K562 (cell line): Measurements from ENCODE around the gene TRIM65. TPM values are rescaled to one million over a fixed set of nuclear protein-coding genes. Genes with fewer than 3 reads are reported as not detected.

Source experiments
- CC2D1A ChIP-seq: fragments of 450-650 bp; IDR thresholded peaks from 2 replicates; pipeline ENCODE4 v1.6.1; 2017; ENCODE audit warnings: mild to moderate bottlenecking
- FOXA1 ChIP-seq: fragments of 450-650 bp; IDR thresholded peaks from 2 replicates; pipeline ENCODE4 v1.6.1; 2016; ENCODE audit warnings: mild to moderate bottlenecking, borderline replicate concordance
- GTF2A2 ChIP-seq: IDR thresholded peaks from 2 replicates; pipeline ENCODE4 v1.6.1; 2016; ENCODE audit warnings: mild to moderate bottlenecking, missing genetic modification characterization, missing compliant biosample characterization
- HNRNPK ChIP-seq: fragments of 200-400 bp; formaldehyde crosslinking; IDR thresholded peaks from one replicate; pipeline ENCODE4 v1.6.1; 2018; ENCODE audit warnings: mild to moderate bottlenecking, low read depth, low read length; ENCODE audit not compliant: poor library complexity, severe bottlenecking
- IRF1 ChIP-seq: sonication (generic); formaldehyde crosslinking; IDR thresholded peaks from 2 replicates; pipeline ENCODE4 v1.8.0; 2022; ENCODE audit warnings: missing genetic modification reagents, mild to moderate bottlenecking, borderline replicate concordance
- NFE2L1 ChIP-seq: fragments of 450-650 bp; IDR thresholded peaks from 2 replicates; pipeline ENCODE4 v1.6.1; 2016; ENCODE audit warnings: missing genetic modification characterization, low read depth, mild to moderate bottlenecking, missing compliant biosample characterization, moderate library complexity, borderline replicate concordance
- RB1 ChIP-seq: fragments of 450-650 bp; IDR thresholded peaks from 2 replicates; pipeline ENCODE4 v1.6.1; 2017; ENCODE audit warnings: low read depth, mild to moderate bottlenecking
- SMAD1 ChIP-seq: fragments of 150-350 bp; IDR thresholded peaks from 2 replicates; pipeline ENCODE4 v1.6.1; 2014; ENCODE audit warnings: low read length, low read depth; ENCODE audit not compliant: partially characterized antibody
- STAT5B ChIP-seq: fragments of 250-450 bp; sonication (Bioruptor Pico); IDR thresholded peaks from 2 replicates; pipeline ENCODE4 v1.8.0; 2021; ENCODE audit warnings: mild to moderate bottlenecking, inconsistent platforms
- THRAP3 ChIP-seq: fragments of 450-650 bp; IDR thresholded peaks from 2 replicates; pipeline ENCODE4 v1.6.1; 2016; ENCODE audit warnings: mild to moderate bottlenecking, inconsistent platforms, borderline replicate concordance
- U2AF1 ChIP-seq: fragments of 200-400 bp; formaldehyde crosslinking; optimal IDR thresholded peaks from 2 replicates; pipeline ENCODE3; 2017; ENCODE audit warnings: mild to moderate bottlenecking, low read depth, low read length, moderate library complexity
- VEZF1 ChIP-seq: fragments of 200-800 bp; sonication (Bioruptor generic); IDR thresholded peaks from 2 replicates; pipeline ENCODE4 v1.6.1; 2017; ENCODE audit warnings: missing genetic modification characterization, missing compliant biosample characterization
- ZC3H4 ChIP-seq: sonication (generic); formaldehyde crosslinking; IDR thresholded peaks from 2 replicates; pipeline ENCODE4 v1.9.0; 2021; ENCODE audit warnings: missing genetic modification reagents, borderline replicate concordance
- ZFP30 ChIP-seq: fragments of 250-450 bp; sonication (Bioruptor Pico); IDR thresholded peaks from 2 replicates; pipeline ENCODE4 v1.8.0; 2022; ENCODE audit warnings: moderate library complexity, mild to moderate bottlenecking, inconsistent platforms, borderline replicate concordance
- ZNF124 ChIP-seq: sonication (generic); formaldehyde crosslinking; IDR thresholded peaks from 2 replicates; pipeline ENCODE4 v1.8.1; 2022; ENCODE audit warnings: missing genetic modification reagents
- ZNF507 ChIP-seq: conservative IDR thresholded peaks from 2 replicates; pipeline ENCODE4 v1.6.1; 2017; ENCODE audit warnings: missing genetic modification characterization, missing compliant biosample characterization
- ZNF780A ChIP-seq: fragments of 250-450 bp; sonication (Bioruptor Pico); IDR thresholded peaks from 2 replicates; pipeline ENCODE4 v1.5.0; 2021; ENCODE audit warnings: mild to moderate bottlenecking
- polyA plus RNA-seq, 8 experiments: library from polyadenylated mRNA; depleted of rRNA in 4 of 8; stranded (reverse) in 5 of 8; unstranded in 3 of 8; fragments of >200 nt; fragmentation: Nextera tagmentation in 2 of 8; fragmentation: Illumina TruSeq in 1 of 8; extraction: Ambion mirVana in 2 of 8; extraction: Trizol in 1 of 8; gene quantifications; 2 replicates each; pipeline versions ENCODE4 v1.2.1 to v1.2.3, GENCODE V29; 2011 to 2014; ENCODE audit warnings: inconsistent platforms in 1 of 8, missing spikeins in 1 of 8
- total RNA-seq, 7 experiments: library from RNA; depleted of rRNA in 6 of 7; stranded (reverse); fragments of >200 nt in 6 of 7; fragmentation: Illumina TruSeq in 2 of 7; extraction: Trizol in 2 of 7; gene quantifications; 2 replicates each; pipeline versions ENCODE4 v1.2.1 to v1.2.3, GENCODE V29; 2011 to 2021; ENCODE audit warnings: low replicate concordance in 1 of 7
- TF ChIP-seq, protein P1 (sequence below): sonication (generic); formaldehyde crosslinking; IDR thresholded peaks from 2 replicates; pipeline ENCODE4 v1.8.1; 2023; ENCODE audit warnings: missing genetic modification reagents, mild to moderate bottlenecking, borderline replicate concordance
- TF ChIP-seq, protein P2 (sequence below), 3 experiments: IDR thresholded peaks in 2 of 3; conservative IDR thresholded peaks in 1 of 3; 2 replicates each; pipeline ENCODE4 v1.5.1; 2011 to 2012; ENCODE audit warnings: low read length in 3 of 3, mild to moderate bottlenecking in 3 of 3, control low read depth in 2 of 3, improper control_type of control experiment in 1 of 3, inconsistent platforms in 1 of 3, low read depth in 1 of 3, mixed read lengths in 1 of 3, moderate library complexity in 1 of 3; ENCODE audit not compliant: insufficient read depth in 2 of 3

The TRIM65 gene
- total and polyA plus RNA-seq, 9 of the 15 experiments (the other 6 are each of a cell fraction or from before 2014, with no cell fraction given), result 2.8 to 45.7 (median 22.9) TPM

GRCh38 chr17:75896415-75897159 lies at the start of gene TRIM65 (continued):
- TF ChIP-seq ZNF507 (tag) (no peak), NFE2L1 (tag) (no peak), IRF1 (CRISPR knock-in tag) (no peak), ZNF124 (CRISPR knock-in tag) (no peak), FOXA1 (no peak), CC2D1A (no peak), RB1 (peak; percentile 89), STAT5B (CRISPR knock-in tag) (no peak), VEZF1 (CRISPR knock-in tag) (peak; percentile 87), ZC3H4 (CRISPR knock-in tag) (no peak), ZNF780A (CRISPR knock-in tag) (no peak), U2AF1 (peak; percentile 50), ZFP30 (CRISPR knock-in tag) (no peak), THRAP3 (no peak), HNRNPK (no peak), SMAD1 (no peak), GTF2A2 (tag) (no peak)
- TF ChIP-seq, protein P1, sequence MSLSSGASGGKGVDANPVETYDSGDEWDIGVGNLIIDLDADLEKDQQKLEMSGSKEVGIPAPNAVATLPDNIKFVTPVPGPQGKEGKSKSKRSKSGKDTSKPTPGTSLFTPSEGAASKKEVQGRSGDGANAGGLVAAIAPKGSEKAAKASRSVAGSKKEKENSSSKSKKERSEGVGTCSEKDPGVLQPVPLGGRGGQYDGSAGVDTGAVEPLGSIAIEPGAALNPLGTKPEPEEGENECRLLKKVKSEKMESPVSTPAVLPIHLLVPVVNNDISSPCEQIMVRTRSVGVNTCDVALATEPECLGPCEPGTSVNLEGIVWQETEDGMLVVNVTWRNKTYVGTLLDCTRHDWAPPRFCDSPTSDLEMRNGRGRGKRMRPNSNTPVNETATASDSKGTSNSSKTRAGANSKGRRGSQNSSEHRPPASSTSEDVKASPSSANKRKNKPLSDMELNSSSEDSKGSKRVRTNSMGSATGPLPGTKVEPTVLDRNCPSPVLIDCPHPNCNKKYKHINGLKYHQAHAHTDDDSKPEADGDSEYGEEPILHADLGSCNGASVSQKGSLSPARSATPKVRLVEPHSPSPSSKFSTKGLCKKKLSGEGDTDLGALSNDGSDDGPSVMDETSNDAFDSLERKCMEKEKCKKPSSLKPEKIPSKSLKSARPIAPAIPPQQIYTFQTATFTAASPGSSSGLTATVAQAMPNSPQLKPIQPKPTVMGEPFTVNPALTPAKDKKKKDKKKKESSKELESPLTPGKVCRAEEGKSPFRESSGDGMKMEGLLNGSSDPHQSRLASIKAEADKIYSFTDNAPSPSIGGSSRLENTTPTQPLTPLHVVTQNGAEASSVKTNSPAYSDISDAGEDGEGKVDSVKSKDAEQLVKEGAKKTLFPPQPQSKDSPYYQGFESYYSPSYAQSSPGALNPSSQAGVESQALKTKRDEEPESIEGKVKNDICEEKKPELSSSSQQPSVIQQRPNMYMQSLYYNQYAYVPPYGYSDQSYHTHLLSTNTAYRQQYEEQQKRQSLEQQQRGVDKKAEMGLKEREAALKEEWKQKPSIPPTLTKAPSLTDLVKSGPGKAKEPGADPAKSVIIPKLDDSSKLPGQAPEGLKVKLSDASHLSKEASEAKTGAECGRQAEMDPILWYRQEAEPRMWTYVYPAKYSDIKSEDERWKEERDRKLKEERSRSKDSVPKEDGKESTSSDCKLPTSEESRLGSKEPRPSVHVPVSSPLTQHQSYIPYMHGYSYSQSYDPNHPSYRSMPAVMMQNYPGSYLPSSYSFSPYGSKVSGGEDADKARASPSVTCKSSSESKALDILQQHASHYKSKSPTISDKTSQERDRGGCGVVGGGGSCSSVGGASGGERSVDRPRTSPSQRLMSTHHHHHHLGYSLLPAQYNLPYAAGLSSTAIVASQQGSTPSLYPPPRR (CRISPR knock-in tag), result no peak
- TF ChIP-seq, protein P2, sequence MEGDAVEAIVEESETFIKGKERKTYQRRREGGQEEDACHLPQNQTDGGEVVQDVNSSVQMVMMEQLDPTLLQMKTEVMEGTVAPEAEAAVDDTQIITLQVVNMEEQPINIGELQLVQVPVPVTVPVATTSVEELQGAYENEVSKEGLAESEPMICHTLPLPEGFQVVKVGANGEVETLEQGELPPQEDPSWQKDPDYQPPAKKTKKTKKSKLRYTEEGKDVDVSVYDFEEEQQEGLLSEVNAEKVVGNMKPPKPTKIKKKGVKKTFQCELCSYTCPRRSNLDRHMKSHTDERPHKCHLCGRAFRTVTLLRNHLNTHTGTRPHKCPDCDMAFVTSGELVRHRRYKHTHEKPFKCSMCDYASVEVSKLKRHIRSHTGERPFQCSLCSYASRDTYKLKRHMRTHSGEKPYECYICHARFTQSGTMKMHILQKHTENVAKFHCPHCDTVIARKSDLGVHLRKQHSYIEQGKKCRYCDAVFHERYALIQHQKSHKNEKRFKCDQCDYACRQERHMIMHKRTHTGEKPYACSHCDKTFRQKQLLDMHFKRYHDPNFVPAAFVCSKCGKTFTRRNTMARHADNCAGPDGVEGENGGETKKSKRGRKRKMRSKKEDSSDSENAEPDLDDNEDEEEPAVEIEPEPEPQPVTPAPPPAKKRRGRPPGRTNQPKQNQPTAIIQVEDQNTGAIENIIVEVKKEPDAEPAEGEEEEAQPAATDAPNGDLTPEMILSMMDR (IDR thresholded peaks at IDR 0.05 in 2 of 3, conservative IDR thresholded peaks at IDR 0.05 in 1 of 3; ENCODE audit: insufficient read depth in 2 of 3, low read depth in 1 of 3, low read length in 3 of 3), result peak; percentile 41 to 88 (median 69); a peak in 5 of 6 replicates
